HG03175 (cell line): ENCODE results near the gene ZDHHC5.

Experiments
- ATAC-seq: cut with Tn5 transposase; IDR thresholded peaks from one replicate; pipeline ENCODE4 v1.9.1; 2021; ENCODE audit warnings: mild to moderate bottlenecking, moderate library complexity; ENCODE audit not compliant: unreplicated experiment

Gene ZDHHC5

DNA sequence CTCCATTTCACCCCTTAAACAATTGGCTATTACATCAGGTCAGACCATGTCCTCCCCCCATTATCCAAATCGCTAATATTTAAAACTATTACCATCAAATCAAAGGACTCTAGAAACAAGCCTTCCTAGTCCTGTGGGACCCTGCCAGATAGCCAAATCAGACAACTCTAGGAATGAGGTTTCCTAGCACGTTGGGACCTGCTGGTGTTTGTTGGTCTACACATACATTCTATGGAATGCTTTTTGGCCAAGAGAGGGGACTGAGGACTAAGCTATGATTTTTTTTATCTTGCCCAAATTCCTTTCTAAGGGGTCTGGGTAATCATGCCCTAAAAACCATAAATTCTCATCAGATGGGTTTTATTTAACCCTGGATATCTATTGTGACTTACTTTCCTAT lies 59.3 kb downstream of the ZDHHC5 start:
- no peak for ATAC-seq

DNA sequence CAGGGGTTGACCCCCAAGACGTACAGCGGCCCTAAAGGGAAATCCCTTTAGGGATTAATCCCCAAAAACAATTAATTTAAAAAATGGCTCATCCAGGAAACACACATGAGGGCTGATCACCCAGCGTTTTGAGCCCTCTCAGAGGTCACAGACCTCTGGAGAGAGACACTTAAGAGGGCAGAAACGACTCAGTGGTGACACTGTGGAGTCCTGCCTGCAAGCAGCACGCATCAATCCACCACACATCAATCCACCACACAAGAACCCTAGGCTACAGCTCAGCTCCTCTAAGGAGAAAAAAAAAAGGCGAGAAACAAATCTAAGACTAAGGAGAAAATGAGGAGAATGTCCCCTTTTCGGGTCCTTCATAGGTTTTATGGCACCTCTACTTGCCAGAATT lies 60.9 kb downstream of the ZDHHC5 start:
- no peak for ATAC-seq

DNA sequence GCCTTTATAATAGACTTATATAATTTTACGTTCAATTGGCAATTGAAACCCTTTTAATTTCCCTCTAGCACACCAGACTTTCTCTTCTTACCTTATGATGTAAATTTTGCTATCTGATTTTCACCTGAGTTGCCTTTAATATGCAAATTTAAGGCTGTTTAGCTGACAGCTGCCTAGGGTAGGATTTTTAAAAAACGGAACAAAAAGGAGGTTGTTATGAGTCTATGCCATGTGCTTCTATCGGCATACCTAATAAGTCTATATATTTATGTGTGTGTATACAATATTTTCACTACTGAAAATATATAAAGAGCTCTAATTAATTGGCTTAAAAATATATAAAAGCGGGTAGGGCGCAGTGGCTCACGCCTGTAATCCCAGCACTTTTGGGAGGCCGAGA lies 61.6 kb downstream of the ZDHHC5 start:
- ATAC-seq, result no peak

DNA sequence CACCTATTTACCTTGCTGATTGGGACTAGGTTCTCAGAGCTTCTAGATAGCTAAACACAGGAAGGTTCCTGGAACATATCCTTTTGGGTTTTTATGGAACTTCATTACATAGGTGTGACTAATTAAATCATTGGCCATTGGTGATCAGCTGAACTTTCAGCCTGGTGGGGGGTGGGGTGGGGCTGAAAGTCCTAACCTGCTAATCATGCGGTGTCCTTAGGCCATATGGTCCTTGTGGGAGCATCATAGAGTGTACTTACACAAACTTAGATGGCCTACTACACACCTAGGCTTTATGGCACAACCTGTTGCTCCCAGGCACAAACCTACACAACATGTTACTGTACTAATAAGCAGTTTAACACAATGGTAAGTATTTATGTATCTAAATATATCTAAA lies 64.7 kb downstream of the ZDHHC5 start:
- ATAC-seq, result no peak

DNA sequence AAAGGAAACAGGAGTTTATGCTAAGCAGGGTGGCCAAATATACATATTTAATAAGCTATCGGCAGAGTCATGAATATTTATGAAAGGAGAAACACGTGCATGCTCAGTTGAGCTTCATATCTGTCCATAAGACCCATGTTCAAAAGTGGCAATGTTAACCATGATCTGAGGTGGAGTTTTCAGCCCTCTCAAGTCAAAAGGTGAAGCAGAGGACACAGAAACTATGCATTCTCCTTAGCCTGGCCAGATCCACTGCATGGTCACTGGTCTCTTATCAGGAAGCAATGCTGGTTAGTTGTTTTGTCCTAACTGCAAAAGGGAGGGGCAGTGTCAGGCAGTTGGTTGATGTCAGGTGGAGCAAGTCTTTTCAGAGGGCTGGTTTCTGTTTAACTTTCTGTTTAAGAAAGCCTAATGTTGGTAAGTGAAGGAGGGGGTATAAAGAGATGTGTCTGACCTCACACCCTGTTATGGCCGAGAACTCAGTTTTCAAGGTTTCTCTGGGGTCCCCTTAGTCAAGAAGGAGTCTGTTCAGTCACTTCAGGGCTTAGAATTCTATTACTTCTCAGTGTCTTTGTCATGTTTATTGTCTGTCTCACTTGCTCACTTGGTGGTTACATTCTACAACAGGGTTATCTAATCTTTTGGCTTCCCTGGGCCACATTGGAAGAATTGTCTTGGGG lies 67.8 kb downstream of the ZDHHC5 start:
- ATAC-seq, result no peak

DNA sequence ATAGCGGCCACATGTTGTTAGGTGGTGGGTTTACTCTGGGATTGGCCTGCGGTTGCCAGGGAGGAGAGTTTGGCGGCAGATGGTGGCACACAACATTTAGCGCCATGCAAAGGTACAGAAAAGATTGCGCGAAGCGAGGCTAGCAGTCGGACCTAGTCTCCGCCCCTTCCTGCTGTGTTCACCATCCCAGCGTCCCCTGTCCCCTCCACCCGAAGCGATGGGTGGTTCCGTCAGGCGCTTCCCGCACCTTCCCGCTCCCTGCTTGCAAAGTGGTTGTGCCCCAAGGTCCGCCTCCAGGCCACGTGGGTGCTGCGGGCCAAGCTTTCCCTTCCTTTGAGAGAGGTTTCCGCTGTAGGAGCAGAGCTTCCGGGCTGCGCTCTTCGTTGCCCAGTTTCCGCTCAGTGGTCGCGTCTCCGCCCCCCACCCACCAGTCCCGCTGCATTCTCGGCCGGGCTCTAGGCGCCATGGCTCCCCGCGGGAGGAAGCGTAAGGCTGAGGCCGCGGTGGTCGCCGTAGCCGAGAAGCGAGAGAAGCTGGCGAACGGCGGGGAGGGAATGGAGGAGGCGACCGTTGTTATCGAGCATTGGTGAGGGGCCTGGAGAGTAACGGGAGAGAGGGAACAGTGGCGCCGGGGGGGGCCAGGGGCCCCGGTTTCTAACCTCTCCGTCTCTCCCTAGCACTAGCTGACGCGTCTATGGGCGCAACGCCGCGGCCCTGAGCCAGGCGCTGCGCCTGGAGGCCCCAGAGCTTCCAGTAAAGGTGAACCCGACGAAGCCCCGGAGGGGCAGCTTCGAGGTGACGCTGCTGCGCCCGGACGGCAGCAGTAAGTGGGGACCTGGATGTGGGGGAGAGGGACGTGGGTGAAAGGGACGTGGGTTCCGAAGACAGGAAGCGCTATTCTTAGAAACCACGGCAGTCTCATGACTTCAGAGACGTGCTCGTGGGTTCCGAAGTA lies 73.5 kb downstream of the ZDHHC5 start, which contains the start of gene SELENOH:
SELENOH (plus strand) TSS at position 360 of the 955 bp plus-strand sequence; CDS start at position 465, 105 bp downstream.
- peak; percentile 92 for ATAC-seq

DNA sequence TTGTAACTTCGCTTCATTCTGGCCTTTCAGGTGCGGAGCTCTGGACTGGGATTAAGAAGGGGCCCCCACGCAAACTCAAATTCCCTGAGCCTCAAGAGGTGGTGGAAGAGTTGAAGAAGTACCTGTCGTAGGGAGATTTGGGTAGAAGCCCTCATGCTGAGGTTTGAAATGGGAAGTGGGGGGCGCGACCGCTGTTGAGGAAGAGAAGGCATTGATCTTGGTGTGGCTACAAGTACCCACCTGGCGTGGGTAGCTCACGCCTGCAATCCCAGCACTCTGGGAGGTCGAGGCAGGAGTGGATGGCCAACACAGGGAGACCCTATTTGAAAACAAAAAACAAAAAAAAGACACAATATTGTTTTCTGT lies 74.2 kb downstream of the ZDHHC5 start:
- ATAC-seq, result no peak

DNA sequence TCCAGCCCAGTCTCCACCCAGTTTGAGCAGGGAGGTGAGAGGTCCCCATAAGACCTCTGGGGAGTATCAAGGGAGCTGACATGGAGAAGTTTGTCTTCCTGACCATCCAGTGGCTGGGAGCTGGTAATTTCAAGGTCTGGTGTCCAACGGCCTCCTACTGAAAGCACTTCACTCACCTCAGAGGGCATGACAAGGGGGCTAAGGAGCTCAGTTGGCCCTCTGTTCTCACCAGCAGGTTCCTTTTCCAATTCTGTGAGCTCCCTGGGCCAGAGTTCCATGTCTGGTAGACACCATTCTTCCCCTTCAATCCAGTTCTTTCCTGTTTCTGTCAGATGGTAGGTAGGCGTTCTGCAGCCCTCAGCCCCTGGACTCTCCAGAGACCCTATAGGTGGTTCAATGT lies 76.4 kb downstream of the ZDHHC5 start:
- no peak for ATAC-seq

DNA sequence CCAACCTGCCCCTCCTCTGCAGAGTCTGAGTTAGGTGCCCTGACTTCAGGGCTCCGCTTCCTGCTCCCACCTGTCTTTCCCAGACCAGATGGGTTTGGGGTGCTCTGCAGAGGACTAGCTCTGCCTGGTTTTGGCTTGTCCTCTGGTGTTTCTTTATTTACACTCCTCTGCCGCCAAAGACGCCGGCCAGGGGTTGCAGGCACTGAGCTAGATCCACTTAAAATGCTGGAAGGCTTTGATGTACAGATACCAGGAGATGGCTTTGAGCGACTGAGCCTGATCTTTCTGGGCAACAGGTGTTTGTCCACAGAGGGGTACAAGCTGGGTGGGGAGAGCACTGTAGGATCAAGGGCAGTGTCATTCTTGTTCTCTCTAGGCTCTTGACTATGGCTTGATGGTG lies 77.3 kb downstream of the ZDHHC5 start:
- ATAC-seq, result no peak

DNA sequence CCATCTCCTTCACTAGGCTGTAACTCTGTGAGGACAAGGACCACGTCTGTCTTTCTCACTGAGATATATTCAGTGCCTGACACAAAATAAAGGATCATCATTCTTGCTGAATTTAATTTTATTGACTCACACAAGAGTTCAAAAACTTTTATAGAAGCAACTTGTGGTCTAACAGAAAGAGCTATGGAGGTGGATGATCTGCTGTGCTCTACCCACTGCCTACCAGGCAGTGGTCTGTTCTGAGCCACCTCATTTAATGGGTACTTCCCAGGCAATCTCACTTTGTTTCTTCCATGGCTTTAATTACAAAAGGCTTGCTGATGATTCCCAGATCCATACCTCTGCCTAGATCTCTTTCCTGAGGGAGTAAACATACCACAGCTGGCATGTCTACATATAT lies 79.0 kb downstream of the ZDHHC5 start:
- no peak for ATAC-seq
